HG03439 (cell line): Measurements from ENCODE around the gene YWHAB.
A peak's percentile ranks its signal among the peaks of the same experiment; 100 is the strongest.
"Not testable (repeated sequence)": the region's sequence is repeated elsewhere in the genome, so short reads cannot be mapped to it uniquely, and the experiment has no call there.

Experiments used
- ATAC-seq: cut with Tn5 transposase; IDR thresholded peaks from one replicate; pipeline ENCODE4 v1.9.1; 2021; ENCODE audit warnings: mild to moderate bottlenecking, moderate library complexity; ENCODE audit not compliant: unreplicated experiment

The YWHAB gene

GRCh38 chr20:44885392-44886265 lies at the start of gene YWHAB:
TSS of gene YWHAB (plus strand) at chr20:44885705. CDS start at chr20:44901534, 15,829 bp downstream.
- ATAC-seq, result peak; percentile 93

DNA sequence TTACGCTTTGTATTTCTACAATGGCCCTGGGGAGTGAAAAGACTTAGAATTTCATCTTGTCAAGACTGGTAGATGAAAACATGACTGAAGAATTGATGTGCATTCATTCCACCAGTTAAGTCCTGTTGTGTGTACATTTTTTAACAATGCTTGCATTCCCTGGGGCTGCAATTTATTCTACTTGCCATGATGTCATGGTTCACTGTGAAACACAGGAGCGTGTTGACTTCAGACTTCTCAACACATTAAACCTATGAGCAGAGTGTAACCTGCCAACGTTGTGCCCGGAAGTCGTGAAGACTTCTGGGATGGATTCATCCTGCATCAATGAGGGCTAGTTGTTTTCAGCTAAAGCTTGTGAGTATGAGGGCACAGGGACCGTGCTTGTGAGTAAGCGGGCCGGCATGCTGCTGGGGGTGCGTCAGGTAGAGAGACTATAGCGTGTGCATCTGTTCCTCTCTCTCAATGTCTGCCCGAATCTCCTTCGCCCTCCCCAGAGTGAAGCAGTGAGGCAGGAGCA lies 48.8 kb upstream of the YWHAB start:
- ATAC-seq, result no peak

DNA sequence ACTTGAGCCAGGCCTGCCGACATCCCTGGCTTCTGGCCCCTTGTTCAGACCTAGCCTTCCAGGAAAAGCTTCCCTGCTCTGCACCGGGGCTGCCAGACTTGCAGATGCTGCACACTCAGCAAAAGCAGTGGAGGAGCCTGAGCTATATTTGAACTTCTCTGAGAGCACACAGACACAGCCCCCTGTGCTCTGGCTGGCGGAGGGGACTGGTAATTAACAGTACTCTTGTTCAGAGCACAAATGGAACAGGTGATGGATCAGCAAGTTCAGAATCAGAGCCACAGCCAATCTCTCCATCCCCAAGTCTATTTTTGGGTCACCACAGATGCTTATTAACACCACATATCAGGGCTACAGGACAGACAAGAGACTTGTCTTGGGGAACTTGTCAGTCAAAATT lies 47.6 kb upstream of the YWHAB start:
- ATAC-seq, result no peak

GRCh38 chr20:44838521-44838920 lies 47.0 kb upstream of the YWHAB start:
- no peak for ATAC-seq

DNA sequence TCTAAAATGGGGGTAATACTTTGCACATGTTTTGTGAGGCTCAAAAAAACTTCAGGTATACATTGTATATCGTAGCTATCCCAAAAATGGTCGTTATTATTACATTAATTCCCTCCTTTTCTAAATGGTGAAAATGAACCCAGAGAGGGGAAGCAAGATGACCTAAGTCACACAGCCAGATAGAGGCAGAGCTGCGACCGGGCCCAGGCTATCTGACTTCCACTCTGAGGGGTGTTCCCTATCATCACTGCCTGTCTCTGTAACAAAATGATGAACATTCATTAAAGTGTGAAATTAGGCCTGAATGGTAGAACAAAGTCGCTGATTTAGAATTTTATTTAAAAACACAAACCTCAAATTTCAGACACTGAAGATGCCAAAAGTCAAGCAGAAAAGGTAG lies 46.0 kb upstream of the YWHAB start:
- no peak for ATAC-seq

DNA sequence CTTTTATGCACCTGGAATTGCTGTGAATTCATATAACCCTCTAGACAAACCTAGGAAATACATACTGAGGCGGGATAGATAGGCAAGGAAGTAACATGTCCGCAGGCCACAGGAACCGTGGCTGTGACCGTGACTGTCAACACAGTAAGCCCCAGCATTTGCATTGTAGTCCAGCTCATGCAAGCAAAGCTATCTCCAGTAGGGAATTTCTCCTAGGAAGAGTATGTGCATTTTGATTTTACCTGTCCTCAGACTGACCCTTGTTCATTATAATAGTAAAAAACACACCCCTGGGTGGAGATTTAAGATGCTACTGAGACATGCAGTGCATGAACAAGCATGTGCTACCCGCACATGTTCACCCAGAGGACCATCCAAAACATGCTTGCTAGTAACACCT lies 44.7 kb upstream of the YWHAB start:
- no peak for ATAC-seq

- ATAC-seq, result no peak
Measured at GRCh38 chr20:44841955-44842354, 43.5 kb upstream of the YWHAB start.

GRCh38 chr20:44843876-44844275 lies 41.6 kb upstream of the YWHAB start:
- no peak for ATAC-seq

GRCh38 chr20:44848254-44849015 lies 37.1 kb upstream of the YWHAB start:
- no peak for ATAC-seq

- no peak for ATAC-seq
Measured at GRCh38 chr20:44849703-44850102, 35.8 kb upstream of the YWHAB start.

DNA sequence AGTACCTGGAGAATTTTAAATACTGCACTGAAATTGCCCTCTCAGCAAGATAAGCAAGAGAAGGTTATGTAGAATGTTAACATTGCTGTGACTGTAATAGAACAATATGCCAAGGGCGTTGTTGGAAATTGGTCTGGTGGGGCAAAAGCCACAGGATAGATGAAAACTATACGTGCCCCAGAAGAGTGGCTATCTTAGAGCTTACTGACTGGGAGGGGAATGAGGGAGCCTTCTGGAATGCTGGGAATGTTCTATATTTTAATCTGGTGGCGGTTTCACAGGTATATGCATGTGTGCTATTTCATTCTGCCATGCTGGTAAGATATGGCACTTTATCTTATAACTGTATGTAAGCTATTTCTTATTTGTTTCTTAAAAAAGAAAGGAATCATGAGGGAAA lies 35.2 kb upstream of the YWHAB start:
- ATAC-seq, result no peak

- ATAC-seq, result no peak
Measured at GRCh38 chr20:44850837-44851236, 34.7 kb upstream of the YWHAB start.

DNA sequence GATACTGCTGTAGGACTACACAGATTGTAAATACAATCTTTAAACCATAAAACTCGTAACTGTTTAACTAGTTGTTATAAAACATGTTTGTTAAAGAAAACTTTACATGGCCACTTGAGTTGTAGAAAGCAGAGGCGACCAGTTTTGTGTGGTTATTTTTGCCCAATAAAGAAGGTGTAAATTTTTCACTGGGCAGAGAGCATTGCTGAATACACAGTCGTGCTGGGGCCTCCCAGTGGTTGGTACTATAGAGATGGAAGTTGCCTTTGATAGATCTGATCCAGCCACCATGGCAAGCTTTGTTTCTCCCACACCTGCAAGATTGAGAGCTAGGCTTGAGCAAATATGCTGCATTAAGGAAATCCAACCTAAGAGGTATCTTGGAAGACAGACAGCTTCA lies 34.0 kb upstream of the YWHAB start:
- ATAC-seq, result no peak

GRCh38 chr20:44856442-44856841 lies 29.1 kb upstream of the YWHAB start:
- ATAC-seq, result no peak

GRCh38 chr20:44856856-44857448 lies 28.6 kb upstream of the YWHAB start:
- ATAC-seq, result no peak

- ATAC-seq, result no peak
Measured at GRCh38 chr20:44858606-44859360, 26.7 kb upstream of the YWHAB start.

GRCh38 chr20:44861531-44862006 lies 23.9 kb upstream of the YWHAB start:
- no peak for ATAC-seq

GRCh38 chr20:44862286-44862685 lies 23.2 kb upstream of the YWHAB start:
- ATAC-seq, result no peak

- not testable (repeated sequence) for ATAC-seq
Measured at GRCh38 chr20:44863365-44864084, 22.0 kb upstream of the YWHAB start.

- not testable (repeated sequence) for ATAC-seq
Measured at GRCh38 chr20:44864493-44864892, 21.0 kb upstream of the YWHAB start.
